Kidney (tissue), 14 donors: ENCODE results near the gene JMJD1C. TPM values are rescaled to one million over a fixed set of nuclear protein-coding genes. Genes with fewer than 3 reads are reported as not detected.
"Not testable (repeated sequence)": the region's sequence is repeated elsewhere in the genome, so short reads cannot be mapped to it uniquely, and the experiment has no call there.

ENCODE experiments used
- DNase-seq, 5 donors: peaks; one replicate each; pipeline ENCODE4 v3.0.0-alpha.2; 2013 to 2020
- FAIRE-seq: peaks from 2 replicates; lab custom pipeline; 2012; peaks lifted over from hg19 to GRCh38; lab: Jason Lieb, UNC
- H3K27ac ChIP-seq, 2 donors: one replicate each; pipeline ENCODE4 v1.7.0; 2013; ENCODE audit warnings: low read depth in 2 of 2, low read length in 2 of 2, inconsistent platforms in 1 of 2
- H3K27me3 ChIP-seq: one replicate; pipeline ENCODE4 v1.7.1; 2013; ENCODE audit warnings: low read length, inconsistent platforms; ENCODE audit not compliant: control insufficient read depth, insufficient read depth
- H3K36me3 ChIP-seq, 3 donors: one replicate each; pipeline versions ENCODE4 v1.7.0 to v1.7.1; 2013; ENCODE audit warnings: low read length in 3 of 3, control low read depth in 1 of 3, inconsistent platforms in 1 of 3; ENCODE audit not compliant: insufficient read depth in 3 of 3, control insufficient read depth in 2 of 3
- H3K4me1 ChIP-seq, 3 donors: one replicate each; pipeline versions ENCODE4 v1.7.0 to v1.7.1; 2013; ENCODE audit warnings: low read length in 3 of 3, inconsistent platforms in 1 of 3, low read depth in 1 of 3; ENCODE audit not compliant: control insufficient read depth in 2 of 3, insufficient read depth in 2 of 3
- H3K4me3 ChIP-seq, 3 donors: one replicate each; pipeline versions ENCODE4 v1.7.0 to v1.8.1; 2013; ENCODE audit warnings: low read length in 3 of 3, control low read depth in 1 of 3, inconsistent platforms in 1 of 3
- H3K9ac ChIP-seq, 3 donors: one replicate each; pipeline versions ENCODE4 v1.7.0 to v1.7.1; 2013; ENCODE audit warnings: low read length in 3 of 3, control low read depth in 1 of 3, inconsistent platforms in 1 of 3
- H3K9me3 ChIP-seq, 3 donors: one replicate each; pipeline versions ENCODE4 v1.7.0 to v1.7.1; 2013; ENCODE audit warnings: low read length in 3 of 3, control low read depth in 1 of 3, inconsistent platforms in 1 of 3; ENCODE audit not compliant: control insufficient read depth in 2 of 3, insufficient read depth in 1 of 3
- intact Hi-C: fragments of 100-400 bp; cut with DNase I; formaldehyde crosslinking; loops from one replicate; pipeline ENCODE4 v1.11.1; 2022
- polyA plus RNA-seq: library from polyadenylated mRNA; stranded (reverse); fragments of 350-450 nt; fragmentation: Illumina TruSeq; extraction: RNeasy Lipid Tissue Mini Kit (QIAGEN cat#74804); gene quantifications from one replicate; pipeline ENCODE4 v1.2.3, GENCODE V29; 2014; ENCODE audit warnings: low read depth, low replicate concordance; ENCODE audit not compliant: insufficient read depth
- total RNA-seq: library from RNA; stranded (reverse); fragmentation: NEBNext Ultra II Directional; extraction: Animal tissue kit (Norgen Biotek cat#: 25700); gene quantifications from one replicate; pipeline ENCODE4 v1.2.1, GENCODE V29; 2021
- TF ChIP-seq, protein P1 (sequence below): IDR thresholded peaks from 3 replicates; pipeline ENCODE4 v1.5.1; 2012; ENCODE audit warnings: mild to moderate bottlenecking, moderate library complexity, borderline replicate concordance; ENCODE audit not compliant: insufficient read depth; ENCODE audit errors: extremely low read depth
- donor health status: control.
- donor health status: control.
- donor health status: control.
- donor health status: control.
- donor health status: control.
- donor health status: DM: yes; HTN: yes; CAD: no.
- donor health status: Normal renal cell carcinoma (clear cell type).

JMJD1C gene
- total and polyA plus RNA-seq, 2 donors from 2014 or later, result 18.9 to 92.9 TPM

DNA sequence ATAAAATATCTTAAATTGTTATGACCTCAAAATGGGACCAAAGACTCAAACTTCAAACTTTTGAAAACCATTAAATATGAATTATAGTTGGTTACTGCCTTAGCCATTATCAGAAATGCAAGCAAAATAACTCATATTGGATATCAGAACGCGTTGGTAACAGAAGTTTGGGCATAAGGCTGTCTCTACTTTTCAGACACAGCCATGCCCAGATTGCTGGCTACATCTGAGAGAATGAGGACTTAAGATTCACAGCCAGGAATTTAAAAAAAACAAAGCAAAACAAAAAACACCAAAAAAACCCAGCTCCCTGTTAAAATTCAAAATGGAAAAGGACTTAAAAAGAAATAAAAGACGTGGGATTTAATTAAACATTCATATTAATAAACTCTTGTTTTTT lies 161.6 kb downstream of the JMJD1C start:
- peaks cover 0 to 10% (median 2%) of the 10 kb centered on the region in 3 donors for H3K4me1 ChIP-seq
- FAIRE-seq (no peak), DNase-seq (no peak)
- no peak overlapping the region for H3K9ac ChIP-seq
- no peak overlapping the region for H3K27ac ChIP-seq
- intact Hi-C loops, result no loop called here
- H3K27me3 ChIP-seq, result no peaks in the 10 kb centered on the region
- H3K36me3 ChIP-seq, result no peaks in the 10 kb centered on the region
- TF ChIP-seq, protein P1, sequence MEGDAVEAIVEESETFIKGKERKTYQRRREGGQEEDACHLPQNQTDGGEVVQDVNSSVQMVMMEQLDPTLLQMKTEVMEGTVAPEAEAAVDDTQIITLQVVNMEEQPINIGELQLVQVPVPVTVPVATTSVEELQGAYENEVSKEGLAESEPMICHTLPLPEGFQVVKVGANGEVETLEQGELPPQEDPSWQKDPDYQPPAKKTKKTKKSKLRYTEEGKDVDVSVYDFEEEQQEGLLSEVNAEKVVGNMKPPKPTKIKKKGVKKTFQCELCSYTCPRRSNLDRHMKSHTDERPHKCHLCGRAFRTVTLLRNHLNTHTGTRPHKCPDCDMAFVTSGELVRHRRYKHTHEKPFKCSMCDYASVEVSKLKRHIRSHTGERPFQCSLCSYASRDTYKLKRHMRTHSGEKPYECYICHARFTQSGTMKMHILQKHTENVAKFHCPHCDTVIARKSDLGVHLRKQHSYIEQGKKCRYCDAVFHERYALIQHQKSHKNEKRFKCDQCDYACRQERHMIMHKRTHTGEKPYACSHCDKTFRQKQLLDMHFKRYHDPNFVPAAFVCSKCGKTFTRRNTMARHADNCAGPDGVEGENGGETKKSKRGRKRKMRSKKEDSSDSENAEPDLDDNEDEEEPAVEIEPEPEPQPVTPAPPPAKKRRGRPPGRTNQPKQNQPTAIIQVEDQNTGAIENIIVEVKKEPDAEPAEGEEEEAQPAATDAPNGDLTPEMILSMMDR, result no peak
- no peaks in the 10 kb centered on the region for H3K9me3 ChIP-seq
- H3K4me3 ChIP-seq, result no peak overlapping the region

DNA sequence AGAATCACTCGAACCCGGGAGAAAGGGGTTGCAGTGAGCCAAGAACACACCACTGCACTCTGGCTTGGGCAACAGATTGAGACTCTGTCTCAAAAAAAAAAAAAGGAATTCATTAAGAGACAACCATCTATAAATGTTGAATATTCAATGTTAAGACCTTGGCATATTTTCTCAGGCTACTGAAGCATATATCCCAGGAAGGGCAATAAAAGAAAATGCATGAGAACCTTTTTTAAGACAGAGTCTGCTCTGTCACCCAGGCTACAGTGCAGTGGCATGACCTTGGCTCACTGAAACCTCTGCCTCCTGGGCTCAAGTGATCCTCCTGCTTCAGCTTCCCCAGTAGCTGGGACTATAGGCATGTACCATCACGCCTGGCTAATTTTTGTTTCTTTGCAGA lies 165.0 kb downstream of the JMJD1C start:
- H3K27me3 ChIP-seq, result no peaks in the 10 kb centered on the region
- FAIRE-seq, result no peak
- no peaks in the 10 kb centered on the region for H3K9me3 ChIP-seq
- no peak overlapping the region for H3K27ac ChIP-seq
- TF ChIP-seq, protein P1, result no peak
- H3K4me1 ChIP-seq, result peaks cover 0 to 10% (median 2%) of the 10 kb centered on the region in 3 donors
- no peak overlapping the region for H3K9ac ChIP-seq
- H3K36me3 ChIP-seq, result no peaks in the 10 kb centered on the region
- DNase-seq, result peak in 1 of 5 donors; percentile 15
- H3K4me3 ChIP-seq, result no peak overlapping the region
- intact Hi-C loops, result no loop called here

DNA sequence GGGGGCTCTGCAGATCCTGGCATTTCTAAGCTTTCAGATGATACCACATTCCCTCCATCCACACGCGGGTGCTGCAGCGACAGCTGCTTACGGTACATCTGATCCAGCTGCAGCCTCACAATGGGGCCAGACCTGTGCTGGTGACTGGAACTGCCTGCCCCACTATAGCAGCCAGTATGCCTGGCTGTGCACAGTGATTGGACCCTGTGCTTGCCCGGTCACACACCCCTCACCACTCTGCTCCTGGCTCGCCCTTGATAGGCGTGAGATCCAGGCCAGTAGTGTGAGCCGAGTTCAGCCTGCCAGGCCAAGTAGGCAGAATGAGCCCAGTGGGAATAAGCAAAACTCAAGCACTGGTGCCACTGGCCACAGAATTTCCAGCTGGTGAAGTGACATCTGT lies 167.8 kb downstream of the JMJD1C start:
- TF ChIP-seq, protein P1, result no peak
- Histone ChIP-seq H3K27me3 (no peaks in the 10 kb centered on the region), H3K36me3 (no peaks in the 10 kb centered on the region), H3K9me3 (no peaks in the 10 kb centered on the region), H3K4me1 (peaks cover 0 to 10% (median 2%) of the 10 kb centered on the region in 3 donors), H3K4me3 (no peak overlapping the region), H3K9ac (no peak overlapping the region), H3K27ac (no peak overlapping the region)
- FAIRE-seq (no peak), DNase-seq (no peak)
- intact Hi-C loops, result no loop called here

DNA sequence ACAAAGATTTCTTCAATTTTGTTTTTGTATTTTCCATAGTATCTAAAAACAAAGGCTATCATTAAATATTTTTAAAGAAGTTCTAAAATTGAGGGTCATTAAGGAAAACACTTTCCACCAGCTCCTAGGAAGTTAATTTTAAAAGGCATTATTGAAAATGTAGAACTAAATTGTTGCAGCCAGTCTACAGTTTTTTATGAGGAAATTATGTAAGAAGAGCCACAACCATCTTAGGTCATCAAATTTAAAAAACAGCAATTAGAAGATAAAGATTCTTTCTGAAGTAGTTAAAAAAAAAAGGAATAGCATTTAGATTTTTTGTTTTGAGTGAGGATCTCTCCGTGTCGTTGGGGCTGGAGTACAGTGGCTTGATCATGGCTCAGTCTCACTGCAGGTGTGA lies 171.0 kb downstream of the JMJD1C start:
- H3K4me1 ChIP-seq, result no peaks in the 10 kb centered on the region
- no peak overlapping the region for H3K4me3 ChIP-seq
- no peaks in the 10 kb centered on the region for H3K27me3 ChIP-seq
- intact Hi-C loops, result no loop called here
- DNase-seq (no peak), FAIRE-seq (no peak)
- TF ChIP-seq, protein P1, result no peak
- H3K9me3 ChIP-seq, result no peaks in the 10 kb centered on the region
- no peak overlapping the region for H3K9ac ChIP-seq
- H3K36me3 ChIP-seq, result no peaks in the 10 kb centered on the region
- H3K27ac ChIP-seq, result no peak overlapping the region

DNA sequence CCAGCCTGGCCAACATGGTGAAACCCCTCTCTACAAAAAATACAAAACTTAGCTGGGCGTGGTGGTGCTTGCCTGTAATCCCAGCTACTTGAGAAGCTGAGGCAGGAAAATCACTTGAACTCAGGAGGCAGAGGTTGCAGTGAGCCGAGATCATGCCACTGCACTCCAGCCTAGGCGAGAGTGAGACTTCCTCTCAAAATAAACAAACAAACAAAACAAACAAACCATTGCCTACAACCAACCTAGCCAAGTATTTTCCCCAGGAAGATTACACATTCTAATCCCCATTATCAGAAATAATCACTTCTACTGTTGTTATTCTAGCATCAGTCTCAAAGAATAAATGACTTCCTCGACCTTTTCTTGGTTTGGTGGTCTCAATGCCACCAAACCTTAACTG lies 172.9 kb downstream of the JMJD1C start:
- H3K4me1 ChIP-seq, FAIRE-seq, intact Hi-C loops, H3K36me3 ChIP-seq, H3K9ac ChIP-seq, H3K27me3 ChIP-seq, H3K27ac ChIP-seq, H3K4me3 ChIP-seq, DNase-seq, H3K9me3 ChIP-seq: not testable (repeated sequence)
